Tibial nerve (tissue), 4 donors: ENCODE data around the gene ENOPH1. TPM values are rescaled to one million over a fixed set of nuclear protein-coding genes. Genes with fewer than 3 reads are reported as not detected.

Experiments
- DNase-seq, 2 donors: peaks; one replicate each; pipeline ENCODE4 v3.0.0-alpha.2; 2019; ENCODE audit warnings: low spot score in 2 of 2
- H3K27ac ChIP-seq, 4 donors: fragments of 200-600 bp; sonication (generic) in 3 of 4; one replicate each; pipeline ENCODE4 v1.5.1; 2017 to 2019; ENCODE audit warnings: mild to moderate bottlenecking in 1 of 4
- H3K27me3 ChIP-seq, 2 donors: fragments of 200-600 bp; sonication (generic) in 1 of 2; one replicate each; pipeline versions ENCODE4 v1.5.1 to v1.6.0; 2017 to 2019
- H3K36me3 ChIP-seq, 3 donors: fragments of 200-600 bp; sonication (generic); one replicate each; pipeline ENCODE4 v1.5.1; 2018 to 2019
- H3K4me1 ChIP-seq, 4 donors: fragments of 200-600 bp; sonication (generic) in 3 of 4; one replicate each; pipeline ENCODE4 v1.5.1; 2017 to 2019
- H3K4me3 ChIP-seq, 4 donors: fragments of 200-600 bp; sonication (generic) in 3 of 4; one replicate each; pipeline ENCODE4 v1.5.1; 2017 to 2019; ENCODE audit warnings: mild to moderate bottlenecking in 1 of 4, moderate library complexity in 1 of 4
- H3K9me3 ChIP-seq, 4 donors: fragments of 200-600 bp; sonication (generic) in 3 of 4; one replicate each; pipeline ENCODE4 v1.5.1; 2017 to 2019
- EP300 ChIP-seq, 2 donors: sonication (generic); formaldehyde crosslinking; IDR thresholded peaks; one replicate each; pipeline ENCODE4 v1.6.1; 2017; ENCODE audit warnings: antibody characterized with exemption in 2 of 2, mild to moderate bottlenecking in 1 of 2
- POLR2A ChIP-seq, 2 donors: fragments of 450-650 bp; IDR thresholded peaks; one replicate each; pipeline ENCODE4 v1.6.1; 2017; ENCODE audit warnings: antibody characterized with exemption in 2 of 2, mild to moderate bottlenecking in 2 of 2, moderate library complexity in 2 of 2
- WGBS, 2 donors: methylation state at CpG; one replicate each; pipeline ENCODE4 v1.1.5; 2018; 5-methylcytosine and 5-hydroxymethylcytosine counted together
- total RNA-seq, 4 donors: library from RNA; depleted of rRNA; stranded (reverse); fragments of >200 nt; gene quantifications; one replicate each; pipeline ENCODE4 v1.1.0, GENCODE V29; 2016
- TF ChIP-seq, protein P1 (sequence below), 5 experiments: fragments of 200-600 bp in 3 of 5; fragments of 450-650 bp in 2 of 5; sonication (generic) in 3 of 5; IDR thresholded peaks; one replicate each; pipeline ENCODE4 v1.5.1; 2016 to 2019; ENCODE audit warnings: antibody characterized with exemption in 5 of 5, mild to moderate bottlenecking in 3 of 5, moderate library complexity in 2 of 5

The ENOPH1 gene
- total RNA-seq, 4 donors from 2014 or later, result 26.2 to 41.3 (median 30.7) TPM

DNA sequence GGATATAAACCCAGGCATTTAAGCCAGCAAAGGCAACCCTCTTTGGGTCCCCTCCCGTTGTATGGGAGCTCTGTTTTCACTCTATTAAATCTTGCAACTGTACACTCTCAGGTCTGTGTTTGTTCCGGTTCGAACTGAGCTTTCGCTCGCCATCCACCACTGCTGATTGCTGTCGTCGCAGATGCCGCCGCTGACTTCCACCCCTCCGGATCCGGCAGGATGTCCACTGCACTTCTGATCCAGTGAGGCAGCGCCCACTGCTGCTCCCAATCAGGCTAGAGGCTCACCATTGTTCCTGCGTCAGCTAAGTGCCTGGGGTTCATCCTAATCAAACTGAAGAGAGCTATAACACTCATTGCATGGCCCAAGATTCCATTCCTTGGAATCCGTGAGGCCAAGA is 49.2 kb downstream of the ENOPH1 start:
- H3K36me3 ChIP-seq, result peaks cover 0 to 8% (median 0%) of the 10 kb centered on the region in 3 donors
- H3K4me3 ChIP-seq, result no peak overlapping the region
- TF ChIP-seq POLR2A (IDR thresholded peaks at IDR 0.05), result no peak
- TF ChIP-seq, protein P1, sequence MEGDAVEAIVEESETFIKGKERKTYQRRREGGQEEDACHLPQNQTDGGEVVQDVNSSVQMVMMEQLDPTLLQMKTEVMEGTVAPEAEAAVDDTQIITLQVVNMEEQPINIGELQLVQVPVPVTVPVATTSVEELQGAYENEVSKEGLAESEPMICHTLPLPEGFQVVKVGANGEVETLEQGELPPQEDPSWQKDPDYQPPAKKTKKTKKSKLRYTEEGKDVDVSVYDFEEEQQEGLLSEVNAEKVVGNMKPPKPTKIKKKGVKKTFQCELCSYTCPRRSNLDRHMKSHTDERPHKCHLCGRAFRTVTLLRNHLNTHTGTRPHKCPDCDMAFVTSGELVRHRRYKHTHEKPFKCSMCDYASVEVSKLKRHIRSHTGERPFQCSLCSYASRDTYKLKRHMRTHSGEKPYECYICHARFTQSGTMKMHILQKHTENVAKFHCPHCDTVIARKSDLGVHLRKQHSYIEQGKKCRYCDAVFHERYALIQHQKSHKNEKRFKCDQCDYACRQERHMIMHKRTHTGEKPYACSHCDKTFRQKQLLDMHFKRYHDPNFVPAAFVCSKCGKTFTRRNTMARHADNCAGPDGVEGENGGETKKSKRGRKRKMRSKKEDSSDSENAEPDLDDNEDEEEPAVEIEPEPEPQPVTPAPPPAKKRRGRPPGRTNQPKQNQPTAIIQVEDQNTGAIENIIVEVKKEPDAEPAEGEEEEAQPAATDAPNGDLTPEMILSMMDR (IDR thresholded peaks at IDR 0.05), result no peak
- H3K27ac ChIP-seq, result no peak overlapping the region
- H3K4me1 ChIP-seq, result no peaks in the 10 kb centered on the region
- H3K9me3 ChIP-seq, result no peaks in the 10 kb centered on the region
- 91 to 96% methylated on average over 14 of the region's 14 CpGs for WGBS, 2 donors
- no peaks in the 10 kb centered on the region for H3K27me3 ChIP-seq
- DNase-seq, result no peak

DNA sequence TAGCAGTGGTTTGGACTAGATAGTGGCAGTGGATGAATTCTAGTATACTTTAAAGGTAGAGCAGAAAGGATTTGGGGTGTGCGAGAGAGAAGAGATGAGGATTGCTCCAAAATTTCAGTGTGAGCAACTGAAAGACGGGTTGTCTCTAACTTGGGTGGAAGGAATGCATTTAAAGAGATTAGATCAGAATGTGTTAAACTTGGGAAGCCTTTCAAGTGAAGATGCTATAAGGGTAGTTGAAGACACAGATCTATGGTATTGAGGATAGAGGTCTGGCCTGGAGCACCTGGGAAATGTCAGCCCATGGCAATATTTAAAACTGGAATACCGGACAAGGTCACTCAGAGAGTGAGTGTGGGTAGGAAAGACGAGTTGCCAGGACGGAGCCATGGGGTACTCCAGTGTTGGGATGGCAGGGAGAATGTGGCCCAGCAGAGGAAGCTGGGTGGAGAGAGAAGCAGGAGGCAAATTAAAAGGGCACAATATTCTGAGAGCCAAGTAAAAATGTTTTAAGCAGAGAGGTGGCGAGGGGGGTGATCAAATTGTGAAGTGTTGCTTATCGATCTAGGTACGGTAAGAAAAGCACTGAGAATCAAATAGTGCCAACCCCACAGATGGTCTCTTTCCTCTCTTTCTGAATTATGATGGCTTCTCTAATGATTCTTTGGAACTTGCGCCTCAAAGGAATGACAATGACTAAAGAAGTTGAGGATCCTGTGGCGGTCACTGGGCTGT is 50.5 kb downstream of the ENOPH1 start:
- no peak overlapping the region for H3K27ac ChIP-seq
- 94 to 95% methylated on average over 10 of the region's 10 CpGs for WGBS, 2 donors
- TF ChIP-seq, protein P1 (IDR thresholded peaks at IDR 0.05), result no peak
- TF ChIP-seq POLR2A (IDR thresholded peaks at IDR 0.05) (no peak), EP300 (IDR thresholded peaks at IDR 0.05) (no peak)
- H3K9me3 ChIP-seq, result no peaks in the 10 kb centered on the region
- no peaks in the 10 kb centered on the region for H3K4me1 ChIP-seq
- H3K36me3 ChIP-seq, result peaks cover 0 to 8% (median 0%) of the 10 kb centered on the region in 3 donors
- H3K4me3 ChIP-seq, result no peak overlapping the region
- no peak for DNase-seq
- H3K27me3 ChIP-seq, result no peaks in the 10 kb centered on the region

DNA sequence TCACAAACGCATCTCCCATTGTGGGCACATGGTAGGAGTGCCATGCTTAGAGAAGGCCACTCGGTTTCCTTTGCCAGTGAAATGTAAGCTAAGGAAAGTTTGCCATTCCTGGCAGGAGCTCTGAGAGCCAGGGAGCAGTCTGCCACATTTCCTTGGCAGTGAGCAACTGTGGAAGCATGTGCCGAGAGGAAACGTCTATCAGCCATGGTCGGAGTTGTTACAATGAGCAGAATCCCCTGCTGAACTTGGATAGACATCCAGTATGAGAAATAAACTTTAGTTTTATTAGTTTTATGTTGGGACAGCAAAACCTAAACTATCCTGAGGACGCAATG is 51.1 kb downstream of the ENOPH1 start:
- Histone ChIP-seq H3K4me1 (no peaks in the 10 kb centered on the region), H3K27ac (no peak overlapping the region), H3K36me3 (peaks cover 0 to 8% (median 0%) of the 10 kb centered on the region in 3 donors), H3K9me3 (no peaks in the 10 kb centered on the region), H3K27me3 (no peaks in the 10 kb centered on the region), H3K4me3 (no peak overlapping the region)
- 82 to 87% methylated on average over 6 of the region's 6 CpGs for whole genome bisulfite sequencing, 2 donors
- DNase-seq, result no peak
- TF ChIP-seq POLR2A (IDR thresholded peaks at IDR 0.05) (no peak), EP300 (IDR thresholded peaks at IDR 0.05) (no peak)

DNA sequence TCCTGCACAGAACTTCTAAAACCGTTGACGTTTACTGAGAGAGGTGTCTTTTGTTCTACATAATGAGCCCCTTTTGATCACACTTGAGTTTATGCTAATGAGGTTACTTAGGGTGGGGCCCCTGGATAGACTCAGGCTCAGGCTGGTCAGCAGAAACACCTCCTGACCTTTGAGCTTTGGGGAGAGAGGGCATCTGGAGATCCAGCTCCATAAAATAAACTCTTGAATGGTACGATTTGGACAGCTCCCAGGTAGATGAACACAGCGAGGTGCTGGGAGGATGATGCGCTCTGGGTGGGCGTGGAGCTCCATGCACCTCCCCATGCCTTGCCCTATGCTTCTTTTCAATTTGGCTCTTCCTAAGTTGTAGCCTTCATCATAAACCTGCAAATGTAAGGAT is 52.0 kb downstream of the ENOPH1 start:
- 84 to 87% methylated on average over 6 of the region's 6 CpGs for WGBS, 2 donors
- H3K27me3 ChIP-seq, result no peaks in the 10 kb centered on the region
- TF ChIP-seq, protein P1 (IDR thresholded peaks at IDR 0.05), result no peak
- no peak for TF ChIP-seq POLR2A (IDR thresholded peaks at IDR 0.05)
- TF ChIP-seq EP300 (IDR thresholded peaks at IDR 0.05), result no peak
- H3K27ac ChIP-seq, result no peak overlapping the region
- no peak for DNase-seq
- H3K4me1 ChIP-seq, result no peaks in the 10 kb centered on the region
- H3K36me3 ChIP-seq, result peaks cover 0 to 8% (median 0%) of the 10 kb centered on the region in 3 donors
- H3K9me3 ChIP-seq, result no peaks in the 10 kb centered on the region
- no peak overlapping the region for H3K4me3 ChIP-seq

DNA sequence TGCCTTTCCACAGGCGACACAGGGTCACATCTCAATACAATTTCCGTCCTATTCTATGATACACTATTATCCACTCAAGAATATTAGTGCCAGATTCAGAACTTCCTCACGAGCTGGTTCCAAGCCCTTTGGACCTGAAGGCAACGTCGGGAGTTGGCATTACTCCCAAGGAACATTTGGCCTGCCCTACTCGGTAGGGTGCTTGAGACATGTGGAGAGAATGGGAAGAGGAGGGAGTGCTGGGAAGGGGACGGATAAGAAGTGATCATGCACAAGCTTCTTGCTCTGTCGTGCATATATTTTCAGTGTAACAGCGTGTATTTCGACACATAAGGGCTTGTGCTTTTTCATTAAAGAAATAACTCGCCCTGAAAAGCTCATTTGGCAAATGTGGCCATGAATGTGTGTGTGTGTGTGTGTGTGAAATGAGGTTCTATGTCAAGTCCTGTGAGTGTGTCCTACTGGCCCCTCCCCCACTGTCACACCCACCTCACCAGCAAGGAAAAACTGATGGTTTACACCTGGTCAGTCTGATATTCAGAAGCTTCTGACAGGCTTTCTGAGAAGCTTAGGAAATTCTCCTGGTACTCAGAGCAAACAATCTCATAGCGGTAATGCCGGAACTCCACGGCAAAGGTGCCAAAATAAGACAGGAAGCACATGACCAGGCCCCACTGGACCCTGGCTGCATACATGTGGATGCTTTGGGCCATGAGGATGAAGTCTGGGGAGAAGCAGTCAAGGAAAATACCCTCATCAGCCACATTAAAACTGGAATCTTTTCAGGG is 54.8 kb downstream of the ENOPH1 start:
- Histone ChIP-seq H3K4me3 (no peak overlapping the region), H3K27me3 (no peaks in the 10 kb centered on the region), H3K36me3 (peaks cover 0 to under 1% (median 0%) of the 10 kb centered on the region in 3 donors), H3K4me1 (no peaks in the 10 kb centered on the region), H3K27ac (no peak overlapping the region), H3K9me3 (no peaks in the 10 kb centered on the region)
- WGBS, 2 donors, result 66 to 75% methylated on average over 14 of the region's 14 CpGs
- DNase-seq, result no peak
- TF ChIP-seq POLR2A (IDR thresholded peaks at IDR 0.05) (no peak), EP300 (IDR thresholded peaks at IDR 0.05) (no peak)
- TF ChIP-seq, protein P1 (IDR thresholded peaks at IDR 0.05), result no peak
